HEK293 (cell line): ENCODE results near the gene EXOG.

ENCODE experiments used
- CTCF ChIA-PET: fragments of 350-600 bp; formaldehyde crosslinking; extraction: SDS; loops from one replicate; lab custom pipeline; 2021; ENCODE audit warnings: antibody characterized with exemption; lab: Yijun Ruan, JAX
- POLR2A ChIA-PET: fragments of 300-600 bp; formaldehyde crosslinking; extraction: SDS; loops from one replicate; lab custom pipeline; 2020; ENCODE audit warnings: antibody characterized with exemption, inconsistent platforms; lab: Yijun Ruan, JAX
- H3K27ac ChIP-seq: fragments of 200-500 bp; sonication (Bioruptor generic); 2 replicates; pipeline ENCODE4 v1.5.1; 2014; ENCODE audit warnings: low read depth, low read length, control low read depth, inconsistent platforms; ENCODE audit errors: extremely low read depth
- H3K36me3 ChIP-seq, 2 experiments: fragments of 200-500 bp in 1 of 2; sonication (Bioruptor generic) in 1 of 2; 1 replicate in 1 of 2; 2 replicates in 1 of 2; pipeline ENCODE4 v1.5.1; 2014 to 2017; ENCODE audit warnings: inconsistent platforms in 2 of 2, low read length in 2 of 2; ENCODE audit not compliant: control insufficient read depth in 2 of 2, insufficient read depth in 1 of 2
- H3K4me1 ChIP-seq: fragments of 200-500 bp; sonication (Bioruptor generic); 2 replicates; pipeline ENCODE4 v1.5.1; 2014; ENCODE audit warnings: mild to moderate bottlenecking, low read length, inconsistent platforms; ENCODE audit not compliant: control insufficient read depth, insufficient read depth
- H3K4me3 ChIP-seq: 2 replicates; pipeline ENCODE4 v1.5.1; 2011; ENCODE audit warnings: low read depth, mild to moderate bottlenecking, control low read depth, low read length, moderate library complexity
- H3K9me3 ChIP-seq: fragments of 200-500 bp; sonication (Bioruptor generic); 2 replicates; pipeline ENCODE4 v1.5.1; 2014; ENCODE audit warnings: low read depth, low read length, inconsistent platforms; ENCODE audit not compliant: control insufficient read depth, insufficient read depth
- GLIS1 ChIP-seq: fragments of 450-650 bp; formaldehyde crosslinking; IDR thresholded peaks from 2 replicates; pipeline ENCODE4 v1.5.1; 2016; ENCODE audit warnings: missing biosample characterization, missing genetic modification characterization
- SCRT2 ChIP-seq: fragments of 450-650 bp; formaldehyde crosslinking; IDR thresholded peaks from 2 replicates; pipeline ENCODE4 v1.5.1; 2016; ENCODE audit warnings: missing biosample characterization, missing genetic modification characterization
- ZBTB49 ChIP-seq: fragments of 450-650 bp; formaldehyde crosslinking; IDR thresholded peaks from 2 replicates; pipeline ENCODE4 v1.5.1; 2016; ENCODE audit warnings: missing biosample characterization, missing genetic modification characterization, low read depth
- ZFP3 ChIP-seq: fragments of 450-650 bp; formaldehyde crosslinking; IDR thresholded peaks from 2 replicates; pipeline ENCODE4 v1.5.1; 2016; ENCODE audit warnings: low read depth, missing biosample characterization, missing genetic modification characterization
- ZIC2 ChIP-seq: fragments of 450-650 bp; formaldehyde crosslinking; IDR thresholded peaks from 2 replicates; pipeline ENCODE4 v1.5.1; 2016; ENCODE audit warnings: missing biosample characterization, missing genetic modification characterization
- ZNF16 ChIP-seq: fragments of 450-650 bp; formaldehyde crosslinking; IDR thresholded peaks from 2 replicates; pipeline ENCODE4 v1.5.1; 2016; ENCODE audit warnings: low read depth, missing biosample characterization, missing genetic modification characterization
- ZNF174 ChIP-seq: fragments of 450-650 bp; formaldehyde crosslinking; IDR thresholded peaks from 2 replicates; pipeline ENCODE4 v1.5.0; 2017; ENCODE audit warnings: missing biosample characterization, mild to moderate bottlenecking, missing genetic modification characterization
- ZNF274 ChIP-seq, 2 experiments: fragments of 200-500 bp in 1 of 2; fragments of 450-650 bp in 1 of 2; sonication (Bioruptor generic) in 1 of 2; formaldehyde crosslinking in 1 of 2; IDR thresholded peaks; 2 replicates each; pipeline versions ENCODE4 v1.5.1 to v1.6.1; 2014 to 2016; ENCODE audit warnings: borderline replicate concordance in 1 of 2, inconsistent platforms in 1 of 2, low read length in 1 of 2, missing biosample characterization in 1 of 2, missing genetic modification characterization in 1 of 2
- ZNF292 ChIP-seq: fragments of 450-650 bp; formaldehyde crosslinking; IDR thresholded peaks from 2 replicates; pipeline ENCODE4 v1.5.1; 2016; ENCODE audit warnings: low read depth, missing biosample characterization, missing genetic modification characterization, borderline replicate concordance
- ZNF404 ChIP-seq: fragments of 450-650 bp; formaldehyde crosslinking; IDR thresholded peaks from 2 replicates; pipeline ENCODE4 v1.5.1; 2017; ENCODE audit warnings: missing biosample characterization, missing genetic modification characterization
- ZSCAN4 ChIP-seq: fragments of 450-650 bp; formaldehyde crosslinking; IDR thresholded peaks from 2 replicates; pipeline ENCODE4 v1.5.1; 2017; ENCODE audit warnings: missing biosample characterization, missing genetic modification characterization
- TF ChIP-seq, protein P1 (sequence below): fragments of 450-650 bp; formaldehyde crosslinking; IDR thresholded peaks from 2 replicates; pipeline ENCODE4 v1.5.1; 2016; ENCODE audit warnings: missing biosample characterization, missing genetic modification characterization
- TF ChIP-seq, protein P2 (sequence below): fragments of 450-650 bp; formaldehyde crosslinking; IDR thresholded peaks from 2 replicates; pipeline ENCODE4 v1.5.1; 2016; ENCODE audit warnings: missing biosample characterization, missing genetic modification characterization, borderline replicate concordance
- TF ChIP-seq, protein P3 (sequence below): fragments of 450-650 bp; formaldehyde crosslinking; IDR thresholded peaks from 2 replicates; pipeline ENCODE4 v1.5.0; 2017; ENCODE audit warnings: missing biosample characterization, missing genetic modification characterization, borderline replicate concordance
- TF ChIP-seq, protein P4 (sequence below): fragments of 450-650 bp; IDR thresholded peaks from 2 replicates; pipeline ENCODE4 v1.5.1; 2018; ENCODE audit warnings: missing biosample characterization, missing genetic modification characterization

Gene EXOG

DNA sequence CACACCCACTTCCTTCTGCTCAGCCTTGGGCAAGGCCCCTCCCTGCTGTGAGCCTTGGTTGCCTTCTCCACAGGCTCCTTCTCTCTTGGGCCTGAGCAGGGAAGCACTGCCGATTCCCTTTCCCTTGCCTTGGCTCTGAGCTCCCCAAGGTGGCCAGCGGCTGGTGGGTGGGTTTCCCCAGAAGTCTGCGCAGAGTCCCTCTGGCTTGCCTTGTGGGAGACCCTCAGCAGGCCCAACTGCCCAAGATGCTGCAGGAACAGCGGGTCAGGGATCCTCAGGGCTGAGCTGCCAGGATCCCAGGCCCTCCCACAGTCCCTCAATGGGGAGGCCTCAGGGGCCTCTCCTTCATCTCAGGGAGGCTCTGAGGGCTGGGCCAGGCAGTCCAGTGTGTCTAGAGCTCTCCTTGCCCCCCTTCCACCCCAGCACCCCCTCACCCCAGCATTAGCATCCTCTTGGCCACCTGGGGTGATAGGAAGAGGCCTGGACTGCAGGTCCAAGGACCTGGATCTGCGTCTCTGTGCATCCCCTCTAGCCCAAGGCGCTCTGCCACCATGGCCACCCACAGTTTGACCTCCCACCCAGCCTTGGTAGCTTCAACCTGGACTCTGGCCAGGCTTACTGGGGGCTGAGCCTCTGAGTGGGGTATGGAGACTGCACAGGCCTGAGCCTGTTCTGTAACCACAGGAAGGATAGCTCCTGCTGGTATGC, 68.6 kb downstream of the EXOG start:
- Histone ChIP-seq H3K27ac (no peak overlapping the region), H3K36me3 (no peaks in the 10 kb centered on the region), H3K9me3 (no peaks in the 10 kb centered on the region), H3K4me3 (no peak overlapping the region), H3K4me1 (no peaks in the 10 kb centered on the region)
- POLR2A ChIA-PET: no interaction called here
- TF ChIP-seq GLIS1: peak; percentile 30; the same call in 1 of the 2 replicates
- TF ChIP-seq, protein P1, sequence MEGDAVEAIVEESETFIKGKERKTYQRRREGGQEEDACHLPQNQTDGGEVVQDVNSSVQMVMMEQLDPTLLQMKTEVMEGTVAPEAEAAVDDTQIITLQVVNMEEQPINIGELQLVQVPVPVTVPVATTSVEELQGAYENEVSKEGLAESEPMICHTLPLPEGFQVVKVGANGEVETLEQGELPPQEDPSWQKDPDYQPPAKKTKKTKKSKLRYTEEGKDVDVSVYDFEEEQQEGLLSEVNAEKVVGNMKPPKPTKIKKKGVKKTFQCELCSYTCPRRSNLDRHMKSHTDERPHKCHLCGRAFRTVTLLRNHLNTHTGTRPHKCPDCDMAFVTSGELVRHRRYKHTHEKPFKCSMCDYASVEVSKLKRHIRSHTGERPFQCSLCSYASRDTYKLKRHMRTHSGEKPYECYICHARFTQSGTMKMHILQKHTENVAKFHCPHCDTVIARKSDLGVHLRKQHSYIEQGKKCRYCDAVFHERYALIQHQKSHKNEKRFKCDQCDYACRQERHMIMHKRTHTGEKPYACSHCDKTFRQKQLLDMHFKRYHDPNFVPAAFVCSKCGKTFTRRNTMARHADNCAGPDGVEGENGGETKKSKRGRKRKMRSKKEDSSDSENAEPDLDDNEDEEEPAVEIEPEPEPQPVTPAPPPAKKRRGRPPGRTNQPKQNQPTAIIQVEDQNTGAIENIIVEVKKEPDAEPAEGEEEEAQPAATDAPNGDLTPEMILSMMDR (tag by site-specific recombination): no peak
- no peak for TF ChIP-seq ZFP3 (tag by site-specific recombination)
- TF ChIP-seq ZSCAN4: no peak
- peak; percentile 53 for TF ChIP-seq ZIC2
- TF ChIP-seq, protein P2, sequence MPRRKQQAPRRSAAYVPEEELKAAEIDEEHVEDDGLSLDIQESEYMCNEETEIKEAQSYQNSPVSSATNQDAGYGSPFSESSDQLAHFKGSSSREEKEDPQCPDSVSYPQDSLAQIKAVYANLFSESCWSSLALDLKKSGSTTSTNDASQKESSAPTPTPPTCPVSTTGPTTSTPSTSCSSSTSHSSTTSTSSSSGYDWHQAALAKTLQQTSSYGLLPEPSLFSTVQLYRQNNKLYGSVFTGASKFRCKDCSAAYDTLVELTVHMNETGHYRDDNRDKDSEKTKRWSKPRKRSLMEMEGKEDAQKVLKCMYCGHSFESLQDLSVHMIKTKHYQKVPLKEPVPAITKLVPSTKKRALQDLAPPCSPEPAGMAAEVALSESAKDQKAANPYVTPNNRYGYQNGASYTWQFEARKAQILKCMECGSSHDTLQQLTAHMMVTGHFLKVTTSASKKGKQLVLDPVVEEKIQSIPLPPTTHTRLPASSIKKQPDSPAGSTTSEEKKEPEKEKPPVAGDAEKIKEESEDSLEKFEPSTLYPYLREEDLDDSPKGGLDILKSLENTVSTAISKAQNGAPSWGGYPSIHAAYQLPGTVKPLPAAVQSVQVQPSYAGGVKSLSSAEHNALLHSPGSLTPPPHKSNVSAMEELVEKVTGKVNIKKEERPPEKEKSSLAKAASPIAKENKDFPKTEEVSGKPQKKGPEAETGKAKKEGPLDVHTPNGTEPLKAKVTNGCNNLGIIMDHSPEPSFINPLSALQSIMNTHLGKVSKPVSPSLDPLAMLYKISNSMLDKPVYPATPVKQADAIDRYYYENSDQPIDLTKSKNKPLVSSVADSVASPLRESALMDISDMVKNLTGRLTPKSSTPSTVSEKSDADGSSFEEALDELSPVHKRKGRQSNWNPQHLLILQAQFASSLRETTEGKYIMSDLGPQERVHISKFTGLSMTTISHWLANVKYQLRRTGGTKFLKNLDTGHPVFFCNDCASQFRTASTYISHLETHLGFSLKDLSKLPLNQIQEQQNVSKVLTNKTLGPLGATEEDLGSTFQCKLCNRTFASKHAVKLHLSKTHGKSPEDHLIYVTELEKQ: no peak
- TF ChIP-seq, protein P3, sequence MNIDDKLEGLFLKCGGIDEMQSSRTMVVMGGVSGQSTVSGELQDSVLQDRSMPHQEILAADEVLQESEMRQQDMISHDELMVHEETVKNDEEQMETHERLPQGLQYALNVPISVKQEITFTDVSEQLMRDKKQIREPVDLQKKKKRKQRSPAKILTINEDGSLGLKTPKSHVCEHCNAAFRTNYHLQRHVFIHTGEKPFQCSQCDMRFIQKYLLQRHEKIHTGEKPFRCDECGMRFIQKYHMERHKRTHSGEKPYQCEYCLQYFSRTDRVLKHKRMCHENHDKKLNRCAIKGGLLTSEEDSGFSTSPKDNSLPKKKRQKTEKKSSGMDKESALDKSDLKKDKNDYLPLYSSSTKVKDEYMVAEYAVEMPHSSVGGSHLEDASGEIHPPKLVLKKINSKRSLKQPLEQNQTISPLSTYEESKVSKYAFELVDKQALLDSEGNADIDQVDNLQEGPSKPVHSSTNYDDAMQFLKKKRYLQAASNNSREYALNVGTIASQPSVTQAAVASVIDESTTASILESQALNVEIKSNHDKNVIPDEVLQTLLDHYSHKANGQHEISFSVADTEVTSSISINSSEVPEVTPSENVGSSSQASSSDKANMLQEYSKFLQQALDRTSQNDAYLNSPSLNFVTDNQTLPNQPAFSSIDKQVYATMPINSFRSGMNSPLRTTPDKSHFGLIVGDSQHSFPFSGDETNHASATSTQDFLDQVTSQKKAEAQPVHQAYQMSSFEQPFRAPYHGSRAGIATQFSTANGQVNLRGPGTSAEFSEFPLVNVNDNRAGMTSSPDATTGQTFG (tag by site-specific recombination): no peak
- TF ChIP-seq ZNF16 (tag by site-specific recombination): no peak
- TF ChIP-seq, protein P4, sequence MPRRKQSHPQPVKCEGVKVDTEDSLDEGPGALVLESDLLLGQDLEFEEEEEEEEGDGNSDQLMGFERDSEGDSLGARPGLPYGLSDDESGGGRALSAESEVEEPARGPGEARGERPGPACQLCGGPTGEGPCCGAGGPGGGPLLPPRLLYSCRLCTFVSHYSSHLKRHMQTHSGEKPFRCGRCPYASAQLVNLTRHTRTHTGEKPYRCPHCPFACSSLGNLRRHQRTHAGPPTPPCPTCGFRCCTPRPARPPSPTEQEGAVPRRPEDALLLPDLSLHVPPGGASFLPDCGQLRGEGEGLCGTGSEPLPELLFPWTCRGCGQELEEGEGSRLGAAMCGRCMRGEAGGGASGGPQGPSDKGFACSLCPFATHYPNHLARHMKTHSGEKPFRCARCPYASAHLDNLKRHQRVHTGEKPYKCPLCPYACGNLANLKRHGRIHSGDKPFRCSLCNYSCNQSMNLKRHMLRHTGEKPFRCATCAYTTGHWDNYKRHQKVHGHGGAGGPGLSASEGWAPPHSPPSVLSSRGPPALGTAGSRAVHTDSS: no peak
- TF ChIP-seq ZNF404 (tag by site-specific recombination): no peak
- TF ChIP-seq SCRT2 (tag by site-specific recombination): no peak
- TF ChIP-seq ZBTB49 (tag by site-specific recombination): no peak
- TF ChIP-seq ZNF292 (tag by site-specific recombination): no peak
- no peak for TF ChIP-seq ZNF274 (IDR thresholded peaks at IDR 0.05; ENCODE audit: low read length)
- TF ChIP-seq ZNF274 (tag by site-specific recombination; IDR thresholded peaks at IDR 0.05; ENCODE audit: borderline replicate concordance): no peak
- no peak for TF ChIP-seq ZNF174 (tag by site-specific recombination)
- CTCF ChIA-PET: no interaction called here
